Mucosa of descending colon (tissue), 3 donors: ENCODE measurements around the gene KMT2B. TPM values are rescaled to one million over a fixed set of nuclear protein-coding genes. Genes with fewer than 3 reads are reported as not detected.

Experiments used
- ATAC-seq: fragments of 200-7000 bp; cut with Tn5 transposase; one replicate; pipeline ENCODE4 v1.9.1; 2020; ENCODE audit warnings: mild to moderate bottlenecking, moderate library complexity
- DNase-seq, 3 donors: peaks; one replicate each; pipeline ENCODE4 v3.0.0-alpha.2; 2020
- H3K36me3 ChIP-seq: fragments of 200-600 bp; one replicate; pipeline ENCODE4 v1.8.0; 2021; ENCODE audit warnings: low read depth, mild to moderate bottlenecking
- H3K4me1 ChIP-seq: fragments of 200-600 bp; one replicate; pipeline ENCODE4 v1.8.0; 2021; ENCODE audit warnings: low read depth, mild to moderate bottlenecking
- H3K4me3 ChIP-seq: fragments of 200-600 bp; one replicate; pipeline ENCODE4 v1.8.0; 2021; ENCODE audit warnings: mild to moderate bottlenecking
- H3K9me3 ChIP-seq: fragments of 200-600 bp; one replicate; pipeline ENCODE4 v1.8.0; 2021; ENCODE audit warnings: mild to moderate bottlenecking
- intact Hi-C, 2 donors: fragments of 100-400 bp; cut with DNase I in 1 of 2; cut with micrococcal nuclease in 1 of 2; formaldehyde crosslinking; loops; one replicate each; pipeline versions ENCODE4 v1.11.0 to v1.11.1; 2022; cut with DNase I, micrococcal nuclease
- total RNA-seq, 3 donors: library from RNA; stranded (reverse); fragmentation: NEBNext Ultra II Directional in 2 of 3; extraction: Animal tissue kit (Norgen Biotek cat#: 25700) in 2 of 3; gene quantifications; one replicate each; pipeline versions ENCODE4 v1.2.1 to v1.2.4, GENCODE V29; 2021 to 2023
- TF ChIP-seq, protein P1 (sequence below): fragments of 200-600 bp; IDR thresholded peaks from one replicate; pipeline ENCODE4 v1.8.0; 2022; ENCODE audit warnings: antibody characterized with exemption, mild to moderate bottlenecking
- donor health status: DM: no; HTN: no; CAD: no; lungs with moderate emphysema.
- donor health status: DM: no; HTN: no; CAD: no.
- donor health status: DM: no; HTN: yes; CAD: no.

Gene KMT2B
- total RNA-seq, 3 donors from 2014 or later: 35.9 to 49.2 (median 37.5) TPM

DNA sequence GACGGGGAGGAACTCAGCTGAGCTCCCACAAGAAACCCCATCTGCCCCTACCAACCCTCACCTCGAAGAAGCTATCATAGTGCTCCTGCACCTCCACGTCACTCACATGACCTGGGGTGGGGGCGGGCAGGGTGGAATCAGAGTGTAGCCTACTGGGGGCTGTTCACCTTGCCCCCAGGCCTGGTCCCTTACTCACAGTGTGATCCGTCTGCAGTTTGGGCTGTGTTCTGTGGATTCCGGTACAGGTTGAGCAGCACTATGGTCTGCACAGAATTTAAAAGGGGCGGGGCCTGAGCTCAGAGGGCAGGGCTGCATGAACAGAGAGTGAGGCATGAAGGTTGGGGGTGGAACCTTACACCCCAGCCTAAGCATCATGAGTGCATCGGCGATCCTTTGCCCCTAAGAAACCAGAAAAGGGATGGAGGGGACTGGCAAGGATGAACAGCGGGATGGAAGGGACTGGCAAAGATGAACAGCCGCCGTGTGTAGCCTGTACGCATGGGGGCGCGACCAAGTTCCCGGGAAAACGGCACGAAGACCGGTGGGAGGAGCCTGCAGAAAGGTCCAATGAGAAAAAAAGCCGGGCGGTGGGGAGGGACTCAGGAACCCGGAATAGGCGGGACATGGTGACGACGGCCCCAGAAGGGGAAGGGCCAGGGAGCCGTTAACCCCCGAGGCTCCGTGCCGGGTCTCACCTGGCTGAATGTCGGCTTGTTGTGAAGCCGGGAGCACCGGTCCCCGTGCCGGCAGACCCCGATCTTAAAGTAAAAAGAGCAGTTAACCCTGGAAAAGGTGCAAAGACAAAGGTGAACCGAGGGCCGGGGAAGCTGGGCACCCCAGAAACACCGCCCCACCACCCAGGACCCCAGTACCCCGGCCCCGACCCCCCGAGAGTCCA lies 26.9 kb downstream of the KMT2B start:
- H3K36me3 ChIP-seq: no peaks in the 10 kb centered on the region
- intact Hi-C loops: no loop called here
- peak overlapping the region; percentile 80 for H3K4me3 ChIP-seq
- TF ChIP-seq, protein P1, sequence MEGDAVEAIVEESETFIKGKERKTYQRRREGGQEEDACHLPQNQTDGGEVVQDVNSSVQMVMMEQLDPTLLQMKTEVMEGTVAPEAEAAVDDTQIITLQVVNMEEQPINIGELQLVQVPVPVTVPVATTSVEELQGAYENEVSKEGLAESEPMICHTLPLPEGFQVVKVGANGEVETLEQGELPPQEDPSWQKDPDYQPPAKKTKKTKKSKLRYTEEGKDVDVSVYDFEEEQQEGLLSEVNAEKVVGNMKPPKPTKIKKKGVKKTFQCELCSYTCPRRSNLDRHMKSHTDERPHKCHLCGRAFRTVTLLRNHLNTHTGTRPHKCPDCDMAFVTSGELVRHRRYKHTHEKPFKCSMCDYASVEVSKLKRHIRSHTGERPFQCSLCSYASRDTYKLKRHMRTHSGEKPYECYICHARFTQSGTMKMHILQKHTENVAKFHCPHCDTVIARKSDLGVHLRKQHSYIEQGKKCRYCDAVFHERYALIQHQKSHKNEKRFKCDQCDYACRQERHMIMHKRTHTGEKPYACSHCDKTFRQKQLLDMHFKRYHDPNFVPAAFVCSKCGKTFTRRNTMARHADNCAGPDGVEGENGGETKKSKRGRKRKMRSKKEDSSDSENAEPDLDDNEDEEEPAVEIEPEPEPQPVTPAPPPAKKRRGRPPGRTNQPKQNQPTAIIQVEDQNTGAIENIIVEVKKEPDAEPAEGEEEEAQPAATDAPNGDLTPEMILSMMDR: peak; percentile 10
- DNase-seq (peak; percentile 94 to 98 (median 97)), ATAC-seq (peak; percentile 74)
- peaks cover 30% of the 10 kb centered on the region for H3K4me1 ChIP-seq
- no peaks in the 10 kb centered on the region for H3K9me3 ChIP-seq

- peaks cover 28% of the 10 kb centered on the region for H3K4me1 ChIP-seq
- DNase-seq: peak; percentile 96 to 99 (median 96)
- peak; percentile 77 for ATAC-seq
- H3K9me3 ChIP-seq: no peaks in the 10 kb centered on the region
- H3K4me3 ChIP-seq: peak within 1 kb of the TSS; percentile 80
- TF ChIP-seq, protein P1: no peak
- intact Hi-C loops: no loop called here
- H3K36me3 ChIP-seq: no peaks in the 10 kb centered on the region
Observed at GRCh38 chr19:35745328-35746086, 27.7 kb downstream of the KMT2B start, which contains the start of the genes PSENEN and U2AF1L4. PSENEN (plus strand) TSS chr19:35745651; CDS start chr19:35745931, 280 bp downstream. U2AF1L4 (minus strand) TSS chr19:35745418; CDS start chr19:35745391, 27 bp downstream.

- TF ChIP-seq, protein P1: no peak
- H3K4me1 ChIP-seq: peaks cover 28% of the 10 kb centered on the region
- H3K36me3 ChIP-seq: no peaks in the 10 kb centered on the region
- ATAC-seq: no peak
- H3K4me3 ChIP-seq: peak overlapping the region; percentile 80
- DNase-seq: no peak
- H3K9me3 ChIP-seq: no peaks in the 10 kb centered on the region
- intact Hi-C loops: no loop called here
Observed at GRCh38 chr19:35746087-35746462, 28.3 kb downstream of the KMT2B start.

DNA sequence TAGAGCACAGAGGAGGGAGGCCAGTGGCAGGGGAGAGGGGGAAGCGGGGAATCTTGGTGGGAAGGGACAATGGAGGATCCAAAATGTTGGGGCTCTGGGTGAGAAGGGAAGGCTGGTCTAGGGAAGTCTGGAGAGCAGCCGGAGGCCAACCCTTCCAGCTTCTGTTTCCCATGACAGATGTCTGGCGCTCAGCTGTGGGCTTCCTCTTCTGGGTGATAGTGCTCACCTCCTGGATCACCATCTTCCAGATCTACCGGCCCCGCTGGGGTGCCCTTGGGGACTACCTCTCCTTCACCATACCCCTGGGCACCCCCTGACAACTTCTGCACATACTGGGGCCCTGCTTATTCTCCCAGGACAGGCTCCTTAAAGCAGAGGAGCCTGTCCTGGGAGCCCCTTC lies 28.7 kb downstream of the KMT2B start:
- TF ChIP-seq, protein P1: no peak
- peaks cover 28% of the 10 kb centered on the region for H3K4me1 ChIP-seq
- H3K36me3 ChIP-seq: no peaks in the 10 kb centered on the region
- no peaks in the 10 kb centered on the region for H3K9me3 ChIP-seq
- intact Hi-C loops: no loop called here
- DNase-seq (no peak), ATAC-seq (no peak)
- no peak overlapping the region for H3K4me3 ChIP-seq

GRCh38 chr19:35748106-35749020 lies 30.6 kb downstream of the KMT2B start, which contains the start of gene LIN37:
LIN37 (plus strand) TSS chr19:35748576; CDS start chr19:35748725, 149 bp downstream.
- intact Hi-C loops: no loop called here
- Histone ChIP-seq H3K4me3 (peak within 1 kb of the TSS; percentile 67), H3K36me3 (peaks cover 7% of the 10 kb centered on the region), H3K4me1 (peaks cover 28% of the 10 kb centered on the region), H3K9me3 (no peaks in the 10 kb centered on the region)
- DNase-seq: peak; percentile 98 to 99 (median 99)
- TF ChIP-seq, protein P1: no peak
- peak; percentile 84 for ATAC-seq
